HG03354 (cell line): Measurements from ENCODE around the gene WNT10A.

ENCODE experiments used
- ATAC-seq: cut with Tn5 transposase; IDR thresholded peaks from one replicate; pipeline ENCODE4 v1.9.1; 2021; ENCODE audit warnings: mild to moderate bottlenecking; ENCODE audit not compliant: unreplicated experiment, poor library complexity, severe bottlenecking

Gene WNT10A

GRCh38 chr2:218875692-218876246 lies 4.9 kb upstream of the WNT10A start:
- ATAC-seq = no peak

GRCh38 chr2:218876562-218877219 lies 4.0 kb upstream of the WNT10A start:
- no peak for ATAC-seq

- no peak for ATAC-seq
Measured at GRCh38 chr2:218877331-218877730, 3.3 kb upstream of the WNT10A start.

GRCh38 chr2:218877891-218878290 lies 2.8 kb upstream of the WNT10A start:
- no peak for ATAC-seq

- ATAC-seq = no peak
Measured at GRCh38 chr2:218878486-218878885, 2.2 kb upstream of the WNT10A start.

- no peak for ATAC-seq
Measured at GRCh38 chr2:218878926-218879761, 1.5 kb upstream of the WNT10A start.

- no peak for ATAC-seq
Measured at GRCh38 chr2:218879776-218880101, 913 bp upstream of the WNT10A start.

GRCh38 chr2:218880859-218881594 lies 375 bp downstream of the WNT10A start:
- ATAC-seq = no peak

GRCh38 chr2:218881744-218882460 lies 1.2 kb downstream of the WNT10A start:
- no peak for ATAC-seq

- no peak for ATAC-seq
Measured at GRCh38 chr2:218882461-218882816, 1.8 kb downstream of the WNT10A start.

GRCh38 chr2:218882866-218883366 lies 2.3 kb downstream of the WNT10A start:
- ATAC-seq = no peak

GRCh38 chr2:218883491-218884490 lies 3.1 kb downstream of the WNT10A start:
- ATAC-seq = no peak

- ATAC-seq = no peak
Measured at GRCh38 chr2:218884519-218884918, 3.9 kb downstream of the WNT10A start.

GRCh38 chr2:218885981-218886947 lies 5.6 kb downstream of the WNT10A start:
- peak; percentile 60 for ATAC-seq

- ATAC-seq = no peak
Measured at GRCh38 chr2:218887079-218887478, 6.4 kb downstream of the WNT10A start.

GRCh38 chr2:218888341-218888740 lies 7.7 kb downstream of the WNT10A start:
- ATAC-seq = no peak

- no peak for ATAC-seq
Measured at GRCh38 chr2:218889937-218890336, 9.3 kb downstream of the WNT10A start.
